Activated CD4-positive, alpha-beta T cell treated with anti-CD3 and anti-CD28 coated beads, Interleukin-2, amount 50 U/mL, for 16 hours (primary cell): ENCODE results near the gene CANT1.

Source experiments
- DNase-seq: peaks from one replicate; pipeline ENCODE4 v3.0.0-alpha.2; 2020

Gene CANT1

GRCh38 chr17:79007504-79008381 lies 1.8 kb downstream of the CANT1 start:
- DNase-seq: no peak

DNA sequence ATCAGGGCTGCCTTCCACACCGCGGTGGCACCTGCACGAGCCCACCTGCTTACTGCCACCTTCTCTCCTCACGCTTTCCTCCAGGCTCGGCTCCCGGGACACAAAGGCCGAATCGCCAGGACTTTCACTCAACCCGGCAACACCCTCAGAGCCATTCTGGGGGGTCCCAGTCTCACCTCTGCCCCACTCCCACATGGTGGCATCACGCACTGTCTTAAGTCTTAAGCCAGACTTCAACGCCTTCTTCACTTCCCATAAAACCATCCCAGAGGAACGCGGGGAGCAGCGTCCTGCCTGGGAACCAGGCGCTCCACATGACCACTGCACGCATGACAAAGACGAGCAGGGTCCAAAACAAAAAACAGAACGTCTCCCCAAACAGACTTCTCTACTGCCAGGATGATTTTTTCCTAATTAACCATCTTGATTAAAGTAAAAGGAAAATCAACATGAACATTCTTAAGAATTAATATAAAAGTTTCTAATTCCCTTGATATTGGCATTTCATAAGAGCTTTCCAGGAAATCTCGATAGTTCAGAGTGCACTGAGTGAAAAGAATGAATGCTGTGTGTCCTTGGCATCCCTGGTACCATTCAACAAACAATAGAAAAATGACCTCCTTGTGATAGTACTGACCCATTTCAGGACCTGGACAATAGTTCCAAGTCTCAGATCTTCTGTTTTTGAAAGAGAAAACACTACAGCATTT lies 2.6 kb downstream of the CANT1 start:
- no peak for DNase-seq

GRCh38 chr17:79006046-79006445 lies 3.5 kb downstream of the CANT1 start:
- no peak for DNase-seq

DNA sequence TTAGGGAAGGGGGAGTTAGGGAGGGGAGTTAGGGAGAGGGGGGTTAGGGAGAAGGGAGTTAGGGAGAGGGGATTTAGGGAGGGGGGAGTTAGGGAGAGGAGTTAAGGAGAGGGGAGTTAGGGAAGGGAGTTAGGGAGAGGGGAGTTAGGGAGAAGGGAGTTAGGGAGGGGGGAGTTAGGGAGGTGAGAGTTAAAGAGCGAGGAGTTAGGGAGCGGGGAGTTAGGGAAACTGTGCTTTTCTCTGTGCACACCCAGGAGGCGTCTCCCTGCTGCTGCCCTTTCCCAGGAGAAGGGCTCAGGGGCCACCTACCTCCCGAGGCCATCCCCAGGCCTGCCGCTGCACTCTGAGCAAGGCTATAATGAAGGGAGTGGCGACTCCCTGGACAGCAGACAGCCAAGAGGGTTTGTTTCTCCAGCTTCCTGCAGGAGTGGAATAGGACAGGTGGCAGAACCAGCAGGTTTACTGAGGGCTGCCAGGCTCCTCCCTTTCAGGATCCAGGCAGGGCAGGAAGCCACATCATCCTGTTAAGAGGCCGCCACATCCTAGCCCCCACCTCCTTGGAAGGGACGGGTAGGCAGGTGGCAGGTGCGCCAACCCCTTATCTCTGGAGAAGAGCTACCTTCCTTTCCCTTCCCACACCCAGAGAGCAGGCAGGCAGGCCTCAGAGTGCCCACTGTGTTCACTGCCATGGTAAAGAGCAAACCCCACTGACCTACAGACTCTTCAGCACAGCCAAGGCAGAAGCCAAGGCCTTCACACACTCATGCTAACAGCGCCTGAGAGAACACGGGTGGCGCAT lies 4.3 kb downstream of the CANT1 start:
- DNase-seq: no peak

- no peak for DNase-seq
Measured at GRCh38 chr17:79003661-79004411, 5.7 kb downstream of the CANT1 start.

DNA sequence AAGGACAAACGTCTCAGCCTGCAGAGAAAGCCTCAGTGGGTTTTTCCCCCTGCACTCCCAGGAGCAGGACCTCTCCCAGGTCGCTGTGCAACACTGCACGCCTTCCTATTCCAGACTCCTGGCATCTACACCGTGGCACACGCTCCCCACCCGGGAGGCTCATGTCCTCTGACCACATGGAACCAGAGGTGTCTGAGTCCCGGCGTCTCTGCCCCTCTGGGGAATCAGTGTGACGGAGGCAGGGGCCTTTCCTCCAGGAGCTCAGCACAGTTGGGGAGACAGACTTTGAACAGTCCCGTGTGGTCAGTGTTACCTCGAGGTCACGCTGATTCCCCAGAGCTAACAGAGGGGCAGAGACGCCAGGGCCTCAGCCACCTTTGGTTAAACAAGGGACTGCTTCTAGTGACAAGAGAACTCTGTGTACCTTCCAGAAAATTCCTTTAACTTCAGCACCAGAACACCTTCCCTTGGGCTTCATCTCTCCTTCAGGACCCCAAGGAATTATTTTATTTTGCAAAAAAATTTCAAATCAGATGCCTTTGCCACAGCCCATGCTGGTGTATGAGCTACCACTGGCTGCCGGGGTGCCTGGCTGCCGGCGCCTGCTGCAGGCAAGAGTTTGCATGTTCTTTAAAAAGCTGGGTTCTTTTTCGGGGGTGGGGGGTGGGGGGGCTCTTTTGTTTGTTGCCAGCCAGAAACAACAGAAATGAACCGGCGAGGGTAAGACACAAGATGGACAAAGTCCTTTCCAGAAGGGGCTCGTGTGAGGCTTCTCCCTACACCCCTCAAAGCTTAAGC lies 6.6 kb downstream of the CANT1 start:
- DNase-seq: no peak

- DNase-seq: no peak
Measured at GRCh38 chr17:79002291-79002690, 7.3 kb downstream of the CANT1 start.

DNA sequence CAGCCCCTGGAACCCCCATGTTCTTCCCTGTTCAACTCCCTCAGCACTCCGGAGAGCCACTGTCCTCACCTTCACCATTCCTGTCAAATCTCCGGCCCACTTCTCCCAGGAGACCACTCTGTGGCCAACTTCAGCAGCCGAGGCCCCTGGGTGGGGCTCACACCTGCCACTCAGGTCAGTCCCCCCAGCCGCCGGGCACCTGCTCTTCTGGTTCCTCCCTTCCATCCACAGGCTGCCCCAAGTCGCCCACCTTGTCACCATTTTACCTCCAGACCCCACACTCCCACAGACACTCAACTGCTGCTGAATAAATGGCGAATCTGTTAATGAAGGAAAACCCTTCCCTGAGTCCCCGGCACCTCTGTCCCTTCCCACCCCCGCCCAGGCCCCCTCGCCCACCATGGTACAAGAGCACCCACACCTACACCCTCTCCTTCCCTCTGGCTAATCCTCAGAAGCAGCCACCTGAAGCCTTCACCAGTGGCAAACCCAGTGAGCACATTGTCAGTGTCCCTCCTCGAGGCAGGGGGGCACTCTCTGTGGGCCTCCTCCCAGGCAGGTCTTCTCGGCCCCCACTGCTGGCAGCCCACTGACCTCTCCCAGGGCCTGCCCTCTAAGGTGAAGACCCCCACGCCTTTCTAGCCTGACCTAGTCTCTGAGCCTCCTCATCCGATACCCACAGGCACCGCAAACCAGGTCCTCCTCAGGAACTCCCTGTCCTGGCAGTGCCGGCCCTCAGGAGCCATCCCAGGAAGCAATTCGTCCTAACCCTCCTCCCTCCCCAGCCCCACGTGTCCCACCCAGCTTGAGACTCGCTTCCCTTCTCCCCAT lies 8.2 kb downstream of the CANT1 start:
- DNase-seq: no peak

GRCh38 chr17:79000396-79001189 lies 9.0 kb downstream of the CANT1 start:
- no peak for DNase-seq

- no peak for DNase-seq
Measured at GRCh38 chr17:78999947-79000395, 9.6 kb downstream of the CANT1 start.

DNA sequence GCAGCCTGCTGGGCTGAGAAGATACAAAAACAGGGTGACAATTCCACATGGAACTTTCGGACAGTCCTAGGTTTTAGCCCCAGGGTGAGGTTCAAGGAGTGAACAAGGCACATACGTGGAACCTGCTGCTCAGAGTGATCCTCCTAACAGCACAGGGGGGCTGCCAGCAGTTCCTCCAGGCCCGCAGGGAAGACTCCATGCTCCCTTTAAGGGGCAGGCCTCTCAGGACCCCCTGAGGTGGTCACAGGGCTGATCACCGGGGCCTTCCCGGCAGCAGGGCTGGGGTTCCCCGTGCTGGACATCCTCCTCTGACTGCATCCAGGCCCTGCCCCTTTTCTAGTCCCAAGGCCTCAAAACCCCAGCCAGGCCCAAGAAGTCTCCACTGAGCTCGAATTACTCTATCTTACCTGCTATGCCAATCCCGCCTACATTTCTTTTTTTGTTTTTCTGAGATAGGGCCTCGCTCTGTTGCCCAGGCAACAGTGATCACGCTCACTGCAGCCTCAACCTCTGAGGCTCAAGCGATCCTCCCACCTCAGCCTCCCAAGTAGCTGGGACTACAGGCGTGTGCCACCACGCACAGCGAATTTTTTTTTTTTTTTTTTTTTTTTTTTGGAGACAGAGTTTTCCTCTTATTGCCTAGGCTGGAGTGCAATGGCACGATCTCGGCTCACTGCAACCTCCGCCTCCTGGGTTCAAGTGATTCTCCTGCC lies 10.4 kb downstream of the CANT1 start:
- DNase-seq: no peak

DNA sequence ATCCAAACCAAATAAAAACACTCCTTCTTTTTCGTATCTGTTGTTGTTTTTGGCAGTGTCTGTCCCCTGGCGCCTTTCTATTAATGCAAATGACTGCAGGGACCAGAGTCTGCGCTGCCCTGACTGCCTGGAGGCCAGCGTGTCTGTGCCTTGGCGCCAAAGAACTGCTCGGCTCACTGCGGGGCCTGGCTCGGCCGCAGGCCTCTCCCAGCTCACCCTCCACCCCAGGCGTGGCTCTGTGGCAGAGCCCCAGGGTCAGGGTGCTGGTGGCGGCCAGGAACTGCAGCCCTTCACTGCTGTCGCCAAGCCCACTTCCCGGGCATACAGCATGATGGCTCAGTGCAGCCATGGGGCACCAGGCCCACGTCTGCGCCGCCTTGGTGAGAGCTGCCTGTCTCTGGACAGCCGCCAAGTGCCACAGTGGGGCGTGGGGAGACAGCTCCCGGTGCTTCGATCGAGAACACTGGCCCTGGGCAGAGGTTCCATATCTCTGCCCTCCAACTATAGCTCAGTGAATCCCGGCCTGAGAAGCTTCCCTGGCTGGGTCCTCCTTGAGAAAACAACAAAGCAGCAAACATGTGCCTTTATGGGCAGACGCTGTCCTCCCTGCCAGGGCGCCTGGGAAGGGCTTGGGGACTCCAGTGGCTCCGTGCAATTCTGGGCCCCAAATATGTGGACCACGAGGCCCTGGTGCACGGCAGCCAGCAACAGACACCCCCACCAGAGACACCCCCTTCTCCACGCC lies 11.1 kb downstream of the CANT1 start:
- no peak for DNase-seq

GRCh38 chr17:78997881-78998280 lies 11.7 kb downstream of the CANT1 start:
- no peak for DNase-seq

- no peak for DNase-seq
Measured at GRCh38 chr17:78997231-78997741, 12.3 kb downstream of the CANT1 start.

- DNase-seq: no peak
Measured at GRCh38 chr17:78996781-78997201, 12.8 kb downstream of the CANT1 start.

GRCh38 chr17:78995761-78996451 lies 13.7 kb downstream of the CANT1 start:
- no peak for DNase-seq

GRCh38 chr17:78995022-78995760 lies 14.4 kb downstream of the CANT1 start:
- DNase-seq: no peak
